ENCODE data around the gene CDHR1.

Gene CDHR1

GRCh38 chr10:84201682-84202081 is 7.3 kb downstream of the CDHR1 start:
- DNase-seq, result no peak

DNA sequence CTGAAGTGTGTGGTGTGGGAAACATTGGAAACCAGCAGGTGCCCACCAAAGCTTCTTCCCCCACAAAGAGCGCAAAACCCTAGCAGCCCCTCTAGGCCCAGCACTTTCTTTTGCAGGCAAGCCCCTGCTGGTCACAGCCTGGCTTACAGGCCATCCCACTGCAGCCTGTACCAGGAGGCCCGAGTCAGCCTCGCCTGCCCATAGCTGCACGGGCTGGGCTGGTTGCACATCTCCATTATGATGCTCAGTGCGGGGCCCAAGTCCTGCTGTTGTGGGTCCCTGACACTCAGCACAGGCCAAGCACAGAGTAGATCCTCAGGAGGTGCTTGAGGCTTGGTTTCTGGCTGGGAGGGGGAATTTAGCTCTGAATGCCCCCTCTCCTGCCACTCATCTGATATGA is 8.0 kb downstream of the CDHR1 start:
- no peak for DNase-seq

- DNase-seq, result no peak
These were observed 9.8 kb downstream of the CDHR1 start for GRCh38 chr10:84204122-84204521.

DNA sequence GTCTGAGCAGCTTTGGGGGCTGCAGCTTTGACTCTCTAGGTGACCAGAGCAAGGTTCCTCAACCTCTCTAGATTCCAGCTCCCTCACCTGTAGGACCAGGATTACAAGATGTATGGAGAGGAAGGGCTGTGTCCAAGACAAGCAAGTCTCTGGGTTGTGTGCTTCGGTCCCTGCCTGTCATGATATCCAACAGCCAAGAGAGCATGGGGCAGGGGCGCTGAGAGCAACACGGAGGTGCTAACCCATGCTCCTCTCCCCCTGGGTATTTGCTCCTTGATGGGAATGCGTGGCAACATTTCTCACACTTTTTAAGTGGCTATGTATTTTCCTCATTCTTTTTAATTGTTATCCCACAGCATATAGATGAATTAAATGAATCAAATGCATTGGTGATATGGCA is 10.3 kb downstream of the CDHR1 start:
- no peak for DNase-seq

- DNase-seq, result peak; percentile 82
These were observed 10.9 kb downstream of the CDHR1 start for GRCh38 chr10:84205049-84205852.

- no peak for DNase-seq
These were observed 11.7 kb downstream of the CDHR1 start for GRCh38 chr10:84205853-84206525.

DNA sequence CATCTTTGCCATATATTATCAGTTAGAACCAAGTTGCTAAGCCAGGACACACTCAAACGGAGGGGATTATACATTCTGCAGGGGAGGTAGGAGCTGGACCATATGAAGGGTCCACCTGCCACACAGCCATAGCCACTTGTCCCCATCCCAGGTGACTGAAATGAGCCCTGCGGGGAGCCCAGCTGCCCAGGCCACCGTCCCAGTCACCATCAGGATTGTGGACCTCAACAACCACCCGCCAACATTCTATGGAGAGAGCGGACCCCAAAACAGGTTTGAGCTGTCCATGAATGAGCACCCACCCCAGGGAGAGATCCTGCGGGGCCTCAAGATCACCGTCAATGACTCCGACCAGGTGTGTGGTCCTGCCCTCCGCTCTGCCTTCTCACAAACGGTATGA is 13.7 kb downstream of the CDHR1 start:
- no peak for DNase-seq

- no peak for DNase-seq
These were observed 17.2 kb downstream of the CDHR1 start for GRCh38 chr10:84211566-84211965.

- no peak for DNase-seq
These were observed 17.7 kb downstream of the CDHR1 start for GRCh38 chr10:84212014-84212413.

DNA sequence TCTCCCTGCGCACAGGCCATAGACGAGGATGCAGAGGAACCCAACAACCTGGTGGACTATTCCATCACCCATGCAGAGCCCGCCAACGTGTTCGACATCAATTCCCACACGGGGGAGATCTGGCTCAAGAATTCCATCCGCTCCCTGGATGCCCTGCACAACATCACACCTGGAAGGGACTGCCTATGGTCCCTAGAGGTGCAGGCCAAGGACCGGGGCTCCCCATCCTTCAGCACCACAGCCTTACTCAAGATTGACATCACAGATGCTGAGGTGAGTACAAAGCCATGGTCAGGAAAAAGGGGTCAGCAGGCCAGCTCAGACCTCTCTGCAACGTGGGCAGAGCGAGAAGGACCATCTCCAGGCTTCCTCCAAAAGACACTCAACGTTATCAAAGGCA is 18.7 kb downstream of the CDHR1 start:
- DNase-seq, result no peak

GRCh38 chr10:84214046-84214572 is 19.8 kb downstream of the CDHR1 start:
- DNase-seq, result no peak

DNA sequence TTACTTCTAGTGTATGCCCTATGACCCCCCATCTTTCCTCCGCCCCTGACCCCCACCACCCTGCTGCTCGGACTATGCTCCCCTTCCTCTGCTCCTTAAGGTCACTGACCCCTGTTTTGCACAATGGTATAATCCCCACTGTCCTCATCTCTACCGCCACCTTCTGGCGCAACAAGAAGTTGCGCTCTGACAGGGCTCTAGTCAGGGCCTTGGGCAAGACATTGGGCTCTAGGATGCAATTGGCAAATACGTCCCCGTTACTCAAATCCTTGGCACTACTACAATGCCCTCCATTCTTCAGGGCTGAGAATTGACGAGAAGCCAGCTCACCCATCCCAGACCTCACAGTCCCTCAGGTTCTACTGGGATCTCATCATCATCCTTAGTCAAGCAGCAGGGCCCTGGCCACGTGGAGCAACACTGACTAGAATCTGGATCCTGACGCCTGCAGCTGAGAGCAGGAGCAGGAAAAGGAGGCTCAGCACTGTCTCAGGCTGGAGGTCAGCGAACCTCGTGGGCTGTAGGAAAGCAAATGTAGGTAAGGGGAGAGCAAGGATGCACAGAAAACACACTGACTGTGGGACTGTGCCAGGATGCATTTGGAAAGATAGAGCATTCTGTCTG is 20.4 kb downstream of the CDHR1 start:
- DNase-seq, result peak; percentile 19

GRCh38 chr10:84216834-84217233 is 22.5 kb downstream of the CDHR1 start:
- no peak for DNase-seq

GRCh38 chr10:84217746-84218145 is 23.4 kb downstream of the CDHR1 start:
- DNase-seq, result no peak

DNA sequence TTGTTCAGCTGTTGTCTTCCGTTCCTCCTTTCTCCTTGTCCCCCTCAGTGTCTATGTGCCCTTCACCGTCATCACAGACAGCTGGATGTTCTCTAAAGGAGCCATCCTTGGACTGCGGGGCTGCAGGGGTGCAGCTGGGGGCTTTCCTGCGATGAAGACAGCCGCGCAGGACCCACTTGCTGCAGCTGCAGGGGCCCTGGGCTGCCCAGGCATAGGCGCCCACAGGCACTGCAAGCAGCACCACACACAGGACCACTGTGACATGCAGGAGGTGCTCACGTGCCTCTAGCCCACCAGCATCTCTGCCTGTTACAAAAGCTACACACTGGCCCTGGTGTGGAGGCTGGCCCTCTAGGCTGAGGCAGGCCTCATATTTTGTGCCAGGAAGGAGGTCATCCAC is 27.6 kb downstream of the CDHR1 start:
- DNase-seq, result no peak

DNA sequence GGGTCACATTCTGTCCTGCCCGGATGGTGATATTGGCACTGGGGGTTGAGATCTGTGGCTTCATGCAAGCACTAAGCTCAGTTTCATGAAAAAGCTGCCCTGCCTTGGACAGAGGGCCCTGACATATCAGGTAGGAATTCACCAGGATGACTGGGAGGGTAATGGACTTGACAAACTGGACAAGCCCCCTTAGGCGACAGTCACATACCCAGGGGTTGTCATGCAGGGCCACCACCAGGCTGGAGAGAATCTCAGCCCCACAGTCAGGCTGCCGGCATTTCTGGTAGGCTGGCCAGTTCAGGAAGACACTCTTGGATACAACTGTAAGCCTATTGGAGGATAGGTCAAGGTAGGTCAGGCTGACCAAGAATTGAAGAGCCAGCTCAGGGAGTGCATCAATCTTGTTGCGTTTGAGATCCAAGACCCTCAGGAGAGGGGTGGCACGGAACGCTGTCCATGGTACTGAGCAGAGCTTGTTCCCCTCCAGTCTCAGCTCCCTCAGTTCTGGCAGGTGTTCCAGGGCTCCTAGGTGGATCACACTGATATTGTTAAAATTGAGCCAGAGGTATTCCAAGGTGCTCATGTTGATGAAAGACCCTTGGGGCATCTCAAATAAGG is 30.2 kb downstream of the CDHR1 start:
- peak; percentile 74 for DNase-seq

- DNase-seq, result peak; percentile 15
These were observed 31.3 kb downstream of the CDHR1 start, which contains the start of gene LRIT2 for GRCh38 chr10:84225427-84226173. LRIT2 (minus strand) TSS chr10:84225544; CDS start chr10:84225520, 24 bp downstream.

DNA sequence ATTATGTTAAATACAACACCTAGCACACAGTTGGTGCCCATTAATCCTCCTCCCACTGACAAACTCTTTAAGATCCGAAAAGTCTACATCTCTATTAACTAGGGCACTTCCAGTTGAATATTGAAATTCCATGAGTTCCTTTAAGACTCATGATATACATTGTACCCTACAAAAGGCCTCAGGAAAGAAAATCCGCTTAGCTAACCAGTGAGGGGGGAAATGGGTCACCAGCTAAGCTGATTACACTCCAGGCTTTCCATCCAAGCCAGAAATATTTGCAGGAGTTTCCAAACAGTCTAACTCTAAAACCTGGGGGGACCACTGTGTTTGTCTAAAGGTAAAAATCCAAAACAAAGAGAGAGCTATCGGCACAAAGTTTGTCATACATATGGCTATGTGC is 32.3 kb downstream of the CDHR1 start:
- DNase-seq, result peak; percentile 44

- DNase-seq, result no peak
These were observed 33.5 kb downstream of the CDHR1 start for GRCh38 chr10:84227810-84228209.

DNA sequence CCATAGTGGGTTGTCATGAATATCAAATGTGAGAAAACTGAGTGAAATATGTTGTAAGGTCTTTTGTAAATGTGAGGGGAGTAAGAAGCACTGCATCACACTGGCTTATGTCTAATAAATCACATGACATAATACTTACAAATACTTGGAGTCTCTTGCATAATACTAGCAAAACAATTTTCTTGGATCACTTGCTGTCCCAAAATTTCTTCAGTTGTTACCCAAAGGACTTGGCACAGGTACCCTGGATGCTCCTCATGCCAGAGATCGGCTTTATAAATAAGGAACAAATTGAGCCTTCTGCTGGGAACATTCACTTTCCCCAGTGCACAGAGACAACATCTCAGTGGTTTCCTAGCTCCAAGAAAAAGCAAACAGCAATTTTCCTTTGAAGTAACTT is 36.0 kb downstream of the CDHR1 start:
- DNase-seq, result no peak

DNA sequence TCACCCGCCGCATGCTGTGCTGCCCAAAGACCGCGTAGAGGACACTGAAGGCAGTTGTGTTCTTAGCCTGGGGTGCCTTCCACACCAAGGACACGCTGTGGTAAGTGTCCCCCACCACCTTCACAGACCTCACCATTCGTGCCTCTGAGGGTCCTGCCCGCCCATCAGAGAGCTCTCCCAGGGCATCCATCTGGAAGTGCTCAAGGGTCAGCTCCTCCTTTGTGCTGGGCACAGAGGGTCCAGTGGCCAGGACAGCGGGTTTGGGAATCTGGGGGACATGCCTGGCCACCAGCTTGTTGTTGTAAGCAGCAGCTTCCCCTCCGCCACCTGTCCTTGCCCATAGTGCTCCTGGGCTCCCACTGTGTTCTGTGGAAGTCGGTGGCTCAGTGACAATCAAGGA is 38.0 kb downstream of the CDHR1 start:
- no peak for DNase-seq

- no peak for DNase-seq
These were observed 39.6 kb downstream of the CDHR1 start for GRCh38 chr10:84233940-84234339.

DNA sequence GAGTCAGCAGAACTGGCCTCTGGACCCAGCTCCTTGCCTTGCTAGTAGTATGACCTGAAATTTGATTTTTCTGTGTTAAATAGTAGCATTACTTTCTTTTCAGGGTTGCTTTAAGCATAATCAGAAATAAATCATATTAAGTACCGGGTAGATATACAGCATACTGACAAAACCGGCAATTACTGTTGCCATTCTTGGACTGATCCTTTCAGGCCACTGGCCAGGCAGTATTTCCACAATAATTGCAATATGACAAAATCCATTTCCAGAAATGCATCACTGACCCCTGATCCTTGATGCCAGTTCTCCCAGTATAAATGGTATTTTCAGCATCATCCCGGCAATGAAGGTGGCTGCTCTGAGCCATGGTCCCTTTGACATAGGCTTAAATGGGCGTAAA is 40.1 kb downstream of the CDHR1 start:
- DNase-seq, result no peak
